HG02763 (cell line): ENCODE measurements around the gene NDRG3.

Experiments
- ATAC-seq: cut with Tn5 transposase; IDR thresholded peaks from one replicate; pipeline ENCODE4 v1.9.1; 2021; ENCODE audit warnings: mild to moderate bottlenecking, moderate library complexity; ENCODE audit not compliant: unreplicated experiment

The NDRG3 gene

DNA sequence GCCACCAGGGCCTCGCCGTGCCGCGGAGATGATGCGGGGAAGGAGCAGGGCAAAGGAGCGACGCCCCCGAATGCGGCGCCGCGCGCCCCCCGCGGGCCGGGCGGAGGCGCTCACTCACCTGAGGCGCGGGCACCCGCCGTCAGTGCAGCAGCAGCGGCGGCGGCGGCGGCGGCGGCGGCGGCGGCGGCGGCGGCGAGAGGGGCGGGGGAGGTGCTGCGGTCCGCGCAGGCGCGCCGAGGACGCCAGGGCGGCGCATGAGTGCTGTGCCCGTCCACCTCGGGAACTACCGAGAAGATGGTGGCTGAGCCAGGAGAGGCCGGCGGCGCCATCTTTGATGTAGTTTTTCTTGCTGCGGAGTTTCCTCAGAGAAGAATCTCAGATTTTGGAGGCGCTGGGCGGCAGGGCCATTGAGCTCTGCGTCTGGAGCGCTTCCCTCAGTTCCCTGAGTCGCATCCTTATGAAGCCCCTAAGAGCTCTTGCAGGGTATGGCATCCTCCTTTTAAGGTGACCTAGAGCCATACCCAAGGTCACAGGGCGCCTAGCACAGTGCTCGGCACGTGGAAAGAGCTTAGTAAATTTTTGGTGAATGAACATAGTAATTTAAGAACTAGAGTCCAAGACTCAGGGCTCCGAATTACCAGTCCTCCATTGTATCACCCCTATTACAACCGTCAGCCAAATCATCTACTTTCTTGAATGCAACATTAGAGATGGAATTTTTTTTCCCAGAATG is at the start of gene NDRG3:
Gene NDRG3 (minus strand): TSS at position 164 of the 733 bp plus-strand sequence. CDS start 24,355 bp downstream, outside the sequence.
- ATAC-seq: peak; percentile 95

GRCh38 chr20:36794116-36794474 is 48.2 kb upstream of the NDRG3 start:
- no peak for ATAC-seq

GRCh38 chr20:36793294-36794115 is 47.6 kb upstream of the NDRG3 start:
- no peak for ATAC-seq

- no peak for ATAC-seq
These were observed 46.5 kb upstream of the NDRG3 start for GRCh38 chr20:36792422-36792821.

DNA sequence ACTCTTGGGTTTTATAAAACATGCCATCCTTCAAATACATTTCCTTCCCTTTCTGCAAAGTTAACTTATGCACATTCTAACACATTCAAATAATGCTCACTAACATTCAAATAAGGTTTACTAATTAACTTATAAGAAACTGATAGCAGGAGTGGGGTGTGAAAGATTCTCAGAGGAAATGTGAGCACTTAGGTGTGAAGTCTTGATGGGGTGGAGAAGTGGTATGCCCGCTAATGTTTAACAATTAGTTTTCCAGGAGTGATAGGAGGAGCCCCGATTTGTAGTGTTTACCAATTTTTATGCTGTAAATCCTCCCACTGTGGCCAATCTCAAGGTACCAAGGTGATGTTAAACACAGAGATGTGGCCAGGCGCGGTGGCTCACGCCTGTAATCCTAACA is 46.0 kb upstream of the NDRG3 start:
- no peak for ATAC-seq

- no peak for ATAC-seq
These were observed 40.8 kb upstream of the NDRG3 start for GRCh38 chr20:36786663-36787062.

GRCh38 chr20:36786246-36786645 is 40.4 kb upstream of the NDRG3 start:
- ATAC-seq: no peak

DNA sequence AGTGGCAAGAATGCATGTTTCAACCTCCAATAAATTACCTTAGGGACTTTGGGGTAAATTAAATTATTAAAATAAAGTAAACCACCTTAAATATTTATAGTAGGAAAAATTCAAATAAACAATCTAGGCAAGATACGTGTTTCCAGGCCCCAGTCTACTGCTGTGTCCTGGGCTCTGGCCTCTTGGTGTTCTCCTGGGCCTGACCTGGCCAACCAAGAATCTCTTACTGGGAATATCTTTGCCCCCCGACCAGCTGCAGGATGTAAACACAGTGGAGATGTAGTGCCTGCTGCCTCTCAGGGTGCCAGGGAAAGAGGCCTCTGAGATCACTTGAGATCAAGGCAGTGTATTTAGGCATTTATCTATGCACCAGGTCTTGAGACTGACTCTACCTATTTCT is 39.4 kb upstream of the NDRG3 start:
- no peak for ATAC-seq

DNA sequence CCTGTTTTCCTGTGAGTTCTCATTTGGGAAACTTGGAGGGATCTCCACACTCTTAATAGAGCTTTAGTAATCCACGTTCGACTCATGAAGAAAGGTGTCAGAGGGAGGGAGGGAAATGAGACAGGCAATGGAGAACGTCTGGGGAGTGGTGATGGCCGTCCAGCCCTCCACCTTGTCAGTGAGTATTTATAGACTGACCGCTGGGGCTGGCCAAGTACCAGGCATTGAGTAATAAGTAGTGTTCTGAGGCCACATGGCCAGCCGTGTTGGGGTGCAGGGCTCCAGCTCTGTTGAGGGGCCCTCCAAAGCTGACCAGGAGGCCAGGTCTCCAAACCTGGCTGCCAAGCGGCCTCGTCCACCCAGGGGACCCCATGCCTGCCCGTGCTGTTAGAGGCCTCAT is 39.0 kb upstream of the NDRG3 start:
- ATAC-seq: no peak

DNA sequence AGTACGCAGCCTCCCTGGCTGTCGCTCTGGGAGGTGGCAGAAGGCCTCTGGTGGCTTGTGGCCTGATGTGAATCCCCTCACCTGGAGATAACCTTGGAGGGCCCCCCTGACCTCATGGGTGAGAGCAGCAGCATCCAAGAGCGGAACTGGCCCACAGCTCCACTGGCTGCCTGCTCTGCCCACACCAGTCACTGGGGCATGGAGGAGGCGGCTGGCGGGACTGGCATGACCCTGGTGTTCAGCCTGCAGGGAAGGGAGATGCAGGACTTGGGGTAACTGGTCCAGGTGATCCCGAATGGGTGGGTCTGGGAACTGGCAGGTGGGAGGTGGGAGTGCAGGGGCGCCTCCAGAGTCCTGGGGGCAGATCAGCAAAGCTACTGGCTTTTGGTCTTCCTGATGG is 38.2 kb upstream of the NDRG3 start:
- ATAC-seq: no peak

DNA sequence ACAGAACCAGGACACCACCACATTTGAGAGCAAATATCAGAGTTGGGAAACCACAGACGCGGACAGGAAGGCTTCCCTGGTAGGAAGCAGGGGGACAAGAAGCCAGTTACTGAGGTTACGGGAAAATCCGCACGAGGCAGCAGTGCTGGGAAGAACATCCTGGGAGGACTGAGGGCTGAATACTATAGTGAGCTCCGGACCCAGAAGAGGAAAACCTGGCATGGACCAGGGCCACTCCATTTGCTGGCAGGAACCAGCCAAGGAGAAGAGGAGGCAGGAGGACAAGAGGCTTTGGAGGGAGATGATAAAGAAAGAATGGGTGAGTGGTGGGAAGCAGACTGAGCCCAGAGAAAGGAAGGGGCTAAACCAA is 33.8 kb upstream of the NDRG3 start:
- ATAC-seq: no peak

GRCh38 chr20:36778831-36779655 is 33.2 kb upstream of the NDRG3 start:
- no peak for ATAC-seq

GRCh38 chr20:36777576-36777975 is 31.7 kb upstream of the NDRG3 start:
- ATAC-seq: no peak

DNA sequence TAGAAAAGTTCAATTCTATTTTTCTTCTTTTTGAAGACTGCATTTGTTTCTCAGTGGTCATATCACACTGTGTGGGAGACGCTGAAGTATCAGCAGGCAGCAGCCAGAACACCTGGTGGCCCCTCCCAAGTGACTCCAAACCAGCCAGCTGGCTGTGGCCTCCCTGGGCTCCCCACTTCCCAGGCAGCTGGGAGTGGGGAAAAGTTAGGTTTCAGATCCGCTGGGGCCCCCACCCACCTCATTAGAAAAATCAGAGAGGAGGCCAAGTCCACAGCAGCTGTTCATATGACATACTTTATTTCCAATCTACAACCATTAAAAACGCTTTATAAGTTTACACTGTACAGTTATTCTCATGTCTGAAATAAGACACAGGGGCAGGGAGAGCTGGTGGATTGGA is 31.3 kb upstream of the NDRG3 start:
- no peak for ATAC-seq

GRCh38 chr20:36775826-36776225 is 29.9 kb upstream of the NDRG3 start:
- no peak for ATAC-seq

DNA sequence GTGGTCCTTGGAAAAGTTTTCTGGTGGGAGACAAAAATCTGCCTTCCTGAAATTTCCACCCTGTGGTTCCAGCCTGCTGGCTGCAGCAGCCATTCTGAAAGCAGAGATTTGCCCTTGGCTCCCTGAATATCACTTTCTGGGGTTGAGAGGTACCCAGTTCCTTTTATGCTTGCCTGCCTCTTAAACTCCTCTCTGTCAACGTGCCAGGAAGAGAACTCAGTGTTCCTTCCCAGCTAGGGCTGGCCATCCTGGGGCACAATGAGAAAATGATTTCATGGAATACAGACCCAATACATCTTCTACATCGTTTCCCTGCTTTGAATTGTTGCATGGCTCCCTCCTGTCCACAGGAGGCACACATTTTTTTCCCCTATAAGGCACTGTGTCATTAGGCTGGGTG is 29.3 kb upstream of the NDRG3 start:
- no peak for ATAC-seq

- peak; percentile 89 for ATAC-seq
These were observed 27.9 kb upstream of the NDRG3 start, which contains the start of gene DSN1 for GRCh38 chr20:36773597-36774390. TSS of gene DSN1 (minus strand) at chr20:36773763. CDS start at chr20:36771458, 2,305 bp downstream.

DNA sequence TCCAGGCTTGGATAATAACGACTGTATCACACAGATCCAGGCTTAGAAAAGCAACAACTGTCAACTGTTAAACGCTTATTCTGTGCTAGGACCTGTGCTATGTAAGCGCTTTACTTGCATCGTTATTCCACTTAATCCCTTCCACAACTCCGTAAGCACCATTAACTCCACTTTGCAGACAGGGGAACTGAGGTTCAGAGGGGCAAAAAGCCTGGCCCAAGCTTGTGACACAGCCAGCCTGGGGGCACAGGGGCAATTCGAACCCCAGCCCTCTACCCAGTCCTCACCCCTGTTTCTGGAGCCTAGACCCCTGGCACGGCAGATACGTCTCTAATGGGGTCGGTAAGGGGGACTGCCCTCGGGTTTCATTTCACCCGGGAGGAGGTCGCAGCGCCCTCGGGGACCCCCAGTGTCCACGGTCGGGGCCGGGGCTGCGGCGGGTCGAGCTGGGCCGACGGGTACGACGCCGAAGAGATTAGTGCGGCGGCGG is 27.3 kb upstream of the NDRG3 start:
- ATAC-seq: peak; percentile 7

GRCh38 chr20:36770680-36771079 is 24.8 kb upstream of the NDRG3 start:
- no peak for ATAC-seq

GRCh38 chr20:36768768-36769430 is 23.0 kb upstream of the NDRG3 start:
- no peak for ATAC-seq
